PFSK-1 (cell line): Measurements from ENCODE around the gene PAFAH2.

Source experiments
- POLR2AphosphoS5 ChIP-seq: IDR thresholded peaks from 2 replicates; pipeline ENCODE4 v1.6.1; 2012; ENCODE audit warnings: low read depth, mild to moderate bottlenecking, control low read depth, low read length, moderate library complexity
- TAF1 ChIP-seq: IDR thresholded peaks from 2 replicates; pipeline ENCODE4 v1.6.1; 2012; ENCODE audit warnings: low read length, control low read depth, borderline replicate concordance; ENCODE audit not compliant: insufficient read depth

DNA sequence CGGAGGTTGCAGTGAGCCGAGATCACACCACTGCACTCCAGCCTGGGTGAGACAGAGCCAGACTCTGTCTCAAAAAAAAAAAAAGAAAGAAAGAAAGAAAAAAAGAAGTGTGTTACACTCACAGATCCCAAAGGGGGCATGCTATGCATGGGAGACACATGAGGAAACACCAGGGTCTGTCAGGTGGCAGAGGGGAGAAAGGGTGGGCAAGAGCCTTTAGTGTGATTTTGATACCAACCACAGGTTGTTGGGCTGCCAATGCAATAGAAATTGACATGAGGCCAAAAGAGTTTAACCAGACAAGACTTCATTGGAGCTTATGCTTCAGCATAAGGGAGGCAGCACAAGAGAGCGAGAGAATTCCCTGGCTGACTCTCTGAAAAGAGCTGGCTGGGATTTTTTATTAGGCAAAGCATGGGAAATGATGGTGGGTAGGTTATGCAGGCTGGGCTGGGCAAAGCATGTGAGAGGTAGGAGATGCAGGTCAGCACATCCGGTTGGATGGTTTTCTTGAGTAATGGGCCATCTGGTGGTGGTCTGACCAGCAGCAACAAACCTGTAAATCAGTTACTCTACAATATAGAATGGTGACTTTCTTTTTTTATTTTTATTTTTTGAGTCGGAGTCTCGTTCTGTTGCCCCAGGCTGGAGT is 12.1 kb upstream of the PAFAH2 start:
- TF ChIP-seq POLR2AphosphoS5 (no peak), TAF1 (no peak)
